ENCODE measurements around the gene MYH9. TPM values are rescaled to one million over a fixed set of nuclear protein-coding genes. Genes with fewer than 3 reads are reported as not detected.
A peak's percentile ranks its signal among the peaks of the same experiment; 100 is the strongest.

MYH9 gene
- total and polyA plus RNA-seq, 2 donors (not counting 1 experiment from before 2014, with no cell fraction given) = 108 to 554 TPM

GRCh38 chr22:36337365-36338130, 50.2 kb downstream of the MYH9 start:
- no peak overlapping the region for H2AFZ ChIP-seq (ENCODE audit: insufficient read depth, low read depth, low read length, poor library complexity, severe bottlenecking)
- Mint-ChIP-seq H3K27ac (peak overlapping the region; percentile 88), H3K9me3 (ENCODE audit: insufficient read depth) (no peaks in the 10 kb centered on the region), H3K4me1 (peaks cover 69% of the 10 kb centered on the region), H3K27me3 (no peaks in the 10 kb centered on the region), H3K4me3 (no peak overlapping the region)
- no peak for TF ChIP-seq EZH2 (IDR thresholded peaks at IDR 0.05; ENCODE audit: borderline replicate concordance, insufficient read depth, low read depth, low read length, poor library complexity, severe bottlenecking)
- TF ChIP-seq CTCF (IDR thresholded peaks at IDR 0.05) = no peak
- DNase-seq (no peak), ATAC-seq (ENCODE audit: low read depth) (peak; percentile 8)
- H3K4me1 ChIP-seq (ENCODE audit: control insufficient read depth in 2 of 2, insufficient read depth in 2 of 2, low read length in 2 of 2) = peaks cover 47 to 58% of the 10 kb centered on the region in 2 donors
- H3K4me2 ChIP-seq (replicated peaks; ENCODE audit: low read depth, low read length, poor library complexity, severe bottlenecking) = peak overlapping the region; percentile 41
- H3K9ac ChIP-seq (ENCODE audit: low read length) = no peak overlapping the region
- peaks cover 100% of the 10 kb centered on the region for H3K79me2 ChIP-seq (ENCODE audit: control insufficient read depth, insufficient read depth, low read length)
- H3K27me3 ChIP-seq (replicated peaks in 1 of 4; ENCODE audit: control extremely low read depth in 1 of 4, control insufficient read depth in 3 of 4, insufficient read depth in 4 of 4, low read length in 3 of 4) = no peaks in the 10 kb centered on the region
- peak overlapping the region in 1 of 2 donors; percentile 83 for H3K27ac ChIP-seq (ENCODE audit: low read length in 2 of 2)
- peaks cover 9 to 95% of the 10 kb centered on the region in 2 experiments for H3K36me3 ChIP-seq (replicated peaks in 1 of 2; ENCODE audit: control extremely low read depth in 1 of 2, control insufficient read depth in 1 of 2, extremely low read depth in 1 of 2, insufficient read depth in 2 of 2, low read length in 1 of 2)
- WGBS (ENCODE audit: insufficient coverage) = 27% methylated on average over 6 of the region's 8 CpGs
- ChIA-PET POLR2A (interaction anchor here (1.1 to 1.2 kb wide), 2 partner anchors 9 to 51 kb away, joined by 4 to 6 read pairs; partner anchors contain the start of gene MYH9), CTCF (interaction anchor here (0.7 to 2.2 kb wide), 7 partner anchors 9 to 133 kb away, joined by 3 to 7 read pairs (median 4); no protein-coding TSS in a partner anchor)
- intact Hi-C loops (cut with micrococcal nuclease) = no loop called here
- H4K20me1 ChIP-seq (ENCODE audit: control insufficient read depth, insufficient read depth, low read length, poor library complexity, severe bottlenecking) = peaks cover 100% of the 10 kb centered on the region
- no peak overlapping the region for H3K4me3 ChIP-seq (ENCODE audit: control extremely low read depth in 1 of 5, extremely low read depth in 1 of 5, insufficient read depth in 1 of 5, low read depth in 2 of 5, low read length in 4 of 5)
- no peaks in the 10 kb centered on the region for H3K9me3 ChIP-seq (ENCODE audit: control extremely low read depth in 1 of 3, control insufficient read depth in 2 of 3, insufficient read depth in 1 of 3, low read length in 2 of 3)
